Activated T-cell treated with anti-CD3 and anti-CD28 coated beads for 48 hours (primary cell): ENCODE measurements around the gene SHROOM3.
A peak's percentile ranks its signal among the peaks of the same experiment; 100 is the strongest.

Experiments used
- DNase-seq: peaks from one replicate; pipeline ENCODE4 v3.0.0-alpha.2; 2020; ENCODE audit warnings: low read depth

SHROOM3 gene

DNA sequence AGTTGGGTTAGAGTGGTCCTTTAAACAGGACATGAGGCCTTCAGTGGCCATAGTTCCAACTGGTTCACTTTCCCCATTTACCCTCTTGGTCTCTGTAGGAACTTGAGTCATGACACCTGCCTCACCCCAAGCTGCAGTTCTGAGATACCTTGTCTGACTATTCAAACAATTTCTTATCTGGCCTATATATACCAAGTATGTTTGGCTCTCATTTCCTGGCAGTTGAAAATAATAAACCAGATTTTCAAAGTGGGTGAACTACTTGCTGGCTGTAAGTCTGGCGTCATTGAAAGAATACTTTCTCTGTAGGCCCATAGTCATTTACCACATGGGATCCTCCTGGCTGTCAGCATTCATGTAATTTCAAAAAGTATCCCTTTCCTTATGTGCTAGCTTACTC is 228.8 kb downstream of the SHROOM3 start:
- DNase-seq: no peak

DNA sequence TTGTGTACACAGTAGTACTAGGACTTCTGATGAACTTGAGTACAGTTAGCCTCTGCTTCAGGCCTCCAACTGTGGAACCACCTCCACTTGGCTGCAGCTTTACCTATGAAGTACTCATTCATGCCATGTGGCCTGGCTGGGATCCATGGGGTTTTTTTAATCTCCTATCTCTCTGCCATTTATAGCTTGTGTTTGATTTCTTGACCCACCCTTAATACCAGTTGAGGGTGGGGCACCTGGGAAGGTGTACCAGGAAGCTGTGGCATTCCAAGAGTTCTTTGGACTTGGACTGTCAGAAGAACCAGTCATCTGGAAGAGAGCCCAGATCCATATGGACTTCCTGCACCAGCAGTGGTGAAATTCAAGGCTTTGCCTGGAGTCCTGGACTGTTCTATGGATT is 230.1 kb downstream of the SHROOM3 start:
- DNase-seq: no peak

- no peak for DNase-seq
Measured at GRCh38 chr4:76665721-76666120, 230.7 kb downstream of the SHROOM3 start.

GRCh38 chr4:76666944-76667532 is 232.0 kb downstream of the SHROOM3 start:
- DNase-seq: no peak

DNA sequence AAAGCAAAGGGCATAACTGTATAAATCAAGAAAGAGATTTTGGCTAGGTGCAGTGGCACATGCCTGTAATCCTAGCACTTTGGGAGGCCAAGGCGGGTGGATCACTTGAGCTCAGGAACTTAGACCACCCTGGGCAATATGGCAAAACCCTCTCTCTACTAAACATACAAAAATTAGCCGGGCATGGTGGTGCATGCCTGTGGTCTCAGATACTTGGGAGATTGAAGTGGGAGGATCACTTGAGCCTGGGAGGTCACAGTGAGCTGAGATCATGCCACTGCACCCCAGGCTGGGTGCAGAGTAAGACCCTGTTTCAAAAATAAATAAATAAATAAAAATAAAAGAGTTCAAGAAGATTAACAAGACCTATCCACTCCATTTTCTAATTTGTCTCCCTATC is 235.6 kb downstream of the SHROOM3 start:
- no peak for DNase-seq

GRCh38 chr4:76673362-76673761 is 238.3 kb downstream of the SHROOM3 start:
- DNase-seq: no peak

- DNase-seq: no peak
Measured at GRCh38 chr4:76674983-76675382, 240.0 kb downstream of the SHROOM3 start.

GRCh38 chr4:76677571-76678326 is 242.7 kb downstream of the SHROOM3 start:
- no peak for DNase-seq

GRCh38 chr4:76679691-76680090 is 244.7 kb downstream of the SHROOM3 start:
- no peak for DNase-seq

- DNase-seq: no peak
Measured at GRCh38 chr4:76680952-76681351, 245.9 kb downstream of the SHROOM3 start.

DNA sequence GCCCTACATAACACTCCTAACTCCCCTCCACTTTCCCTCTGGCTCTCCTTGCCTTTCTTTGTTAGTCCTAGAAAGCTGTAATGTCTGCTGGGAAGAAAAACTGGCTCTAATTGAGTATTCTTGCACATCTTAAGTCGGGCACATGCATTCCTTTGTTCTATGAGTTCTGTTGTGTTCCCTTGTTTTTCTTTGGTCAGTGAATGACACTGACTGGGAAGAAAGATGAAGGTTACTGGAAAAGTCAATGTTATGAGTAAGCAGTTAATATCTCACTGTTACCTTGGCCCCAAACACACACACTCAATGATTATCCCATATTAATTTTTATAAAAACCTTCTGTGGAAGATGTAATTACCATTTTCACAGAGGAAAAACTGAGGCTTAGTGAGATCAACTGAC is 247.0 kb downstream of the SHROOM3 start:
- DNase-seq: no peak

DNA sequence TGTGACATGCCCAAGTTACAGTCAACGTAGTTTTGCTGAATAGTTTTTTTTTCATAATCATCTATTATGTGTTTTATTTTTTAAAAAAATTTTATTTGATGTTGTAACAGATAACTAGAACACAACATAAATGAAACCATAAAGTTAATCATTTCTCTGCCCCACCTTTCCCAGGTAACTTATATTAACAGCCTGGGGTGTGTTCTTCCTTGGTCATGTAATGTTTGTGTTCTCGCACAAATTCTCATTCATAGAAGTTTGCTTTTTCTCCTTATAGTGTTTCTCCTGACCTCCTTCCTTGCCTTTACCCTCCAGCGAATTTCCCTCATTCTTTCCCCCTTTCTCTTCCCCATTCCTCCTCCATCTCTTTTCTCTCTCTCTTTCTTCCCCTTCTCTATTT is 248.1 kb downstream of the SHROOM3 start:
- DNase-seq: no peak

DNA sequence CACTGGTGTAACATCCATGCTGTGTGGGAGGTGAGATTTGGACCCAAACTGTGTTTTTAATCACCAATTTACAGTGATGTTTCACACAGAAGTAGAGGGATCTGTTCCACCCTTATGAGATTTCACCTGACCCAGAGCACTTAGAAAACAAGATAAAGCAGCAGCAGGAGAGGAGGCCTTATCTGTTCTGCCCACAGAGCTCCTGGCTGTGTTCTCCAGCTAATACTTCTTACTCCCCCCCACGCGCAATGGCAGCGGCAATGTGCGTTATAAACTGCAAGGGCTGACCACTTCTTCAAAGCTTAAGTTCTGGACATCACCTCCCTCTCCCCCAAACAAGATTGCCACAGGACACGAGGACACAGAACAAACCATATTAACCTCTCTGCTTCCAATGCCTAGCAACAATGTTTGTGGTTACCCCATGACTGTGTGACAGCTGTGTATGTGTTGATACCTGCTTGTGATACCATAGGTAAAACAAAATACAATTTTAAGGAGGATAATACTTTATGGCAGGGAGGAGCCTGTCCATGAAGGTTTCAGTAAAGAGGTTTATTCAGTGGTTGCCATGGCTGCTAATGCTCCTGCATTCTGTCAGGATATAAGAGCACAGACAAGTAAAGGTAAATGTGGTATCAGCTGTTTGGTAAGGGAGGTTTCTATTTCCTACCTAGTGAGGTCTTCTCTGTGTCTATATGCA is 252.9 kb downstream of the SHROOM3 start:
- DNase-seq: no peak

DNA sequence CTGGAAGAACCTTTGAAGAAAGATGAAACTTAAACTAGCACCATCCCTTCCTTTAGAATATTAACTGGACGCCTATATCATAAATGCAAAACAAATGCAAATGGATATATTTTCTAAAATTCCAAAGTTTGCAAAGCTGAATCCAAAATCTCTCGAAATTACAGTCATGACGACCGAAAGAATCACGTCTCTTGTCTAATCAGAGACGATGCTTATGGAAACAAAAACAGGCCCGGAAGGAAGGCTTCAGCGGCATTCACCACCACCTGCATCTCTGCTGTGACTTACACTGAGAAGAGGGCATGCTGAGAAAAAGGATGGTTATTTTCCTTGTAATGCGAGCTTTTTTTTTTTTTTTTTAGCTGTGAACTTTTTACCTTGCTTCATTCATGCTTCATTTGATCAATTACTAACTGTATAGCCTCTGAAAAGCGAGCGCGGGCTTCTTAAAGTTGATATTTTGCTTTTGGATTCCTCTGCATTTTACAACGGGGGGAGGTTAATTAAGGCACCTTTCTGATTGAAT is 253.7 kb downstream of the SHROOM3 start:
- DNase-seq: no peak

- peak; percentile 20 for DNase-seq
Measured at GRCh38 chr4:76689145-76689817, 254.3 kb downstream of the SHROOM3 start.

- no peak for DNase-seq
Measured at GRCh38 chr4:76690011-76690905, 255.2 kb downstream of the SHROOM3 start.

DNA sequence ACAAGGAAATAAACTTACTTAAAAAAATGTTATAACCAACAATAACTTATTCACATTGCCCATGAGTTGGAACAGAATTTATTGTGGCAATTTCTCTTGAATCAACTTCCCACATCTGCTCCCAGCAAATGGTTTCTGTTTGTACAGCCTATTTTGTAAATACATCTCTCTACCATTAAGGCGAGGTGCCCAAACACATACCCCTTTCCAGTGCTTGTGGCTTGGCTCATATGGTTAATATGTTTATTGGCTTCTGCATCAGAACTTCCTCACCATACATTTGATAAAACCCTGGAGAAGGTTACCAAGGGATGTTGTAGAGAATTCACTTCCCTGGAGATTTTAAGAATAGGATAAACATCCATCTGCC is 255.9 kb downstream of the SHROOM3 start:
- no peak for DNase-seq

- DNase-seq: no peak
Measured at GRCh38 chr4:76691807-76692582, 257.0 kb downstream of the SHROOM3 start.

- no peak for DNase-seq
Measured at GRCh38 chr4:76692761-76693160, 257.7 kb downstream of the SHROOM3 start.

DNA sequence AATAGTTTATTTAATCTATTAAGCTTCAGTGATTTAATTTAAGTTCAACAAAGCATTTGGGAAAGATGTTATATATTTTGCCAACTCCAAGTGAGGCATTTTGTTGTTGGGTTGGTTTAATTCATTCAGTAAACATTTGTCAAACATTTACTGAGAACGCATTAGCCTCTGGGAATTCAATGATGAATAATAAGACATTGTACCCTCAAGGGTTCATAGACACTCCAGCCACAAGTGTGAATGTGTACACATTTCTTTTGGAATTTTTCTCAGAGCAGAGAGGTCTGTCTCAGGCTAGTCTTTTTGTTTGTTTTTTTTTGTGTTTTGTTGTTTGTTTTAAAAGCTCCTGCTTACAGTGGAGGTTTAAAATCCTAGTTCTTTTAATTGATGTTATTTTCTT is 259.0 kb downstream of the SHROOM3 start:
- no peak for DNase-seq

GRCh38 chr4:76696109-76696508 is 261.1 kb downstream of the SHROOM3 start:
- no peak for DNase-seq
